ENCODE results near the gene BMP5. TPM values are rescaled to one million over a fixed set of nuclear protein-coding genes. Genes with fewer than 3 reads are reported as not detected.

BMP5 gene
- polyA plus RNA-seq, 4 donors = 1.8 to 3.6 (median 3.0) TPM

GRCh38 chr6:55819811-55820210 is 55.6 kb downstream of the BMP5 start:
- no peak for DNase-seq (ENCODE audit: low read depth in 4 of 4, low spot score in 3 of 4)

- DNase-seq (ENCODE audit: low read depth in 4 of 4, low spot score in 3 of 4) = no peak
These were observed 56.9 kb downstream of the BMP5 start for GRCh38 chr6:55818482-55818881.

GRCh38 chr6:55812509-55812908 is 62.9 kb downstream of the BMP5 start:
- no peak for DNase-seq (ENCODE audit: low read depth in 4 of 4, low spot score in 3 of 4)

- no peak for DNase-seq (ENCODE audit: low read depth in 4 of 4, low spot score in 3 of 4)
These were observed 64.3 kb downstream of the BMP5 start for GRCh38 chr6:55811074-55811473.

- DNase-seq (ENCODE audit: low read depth in 4 of 4, low spot score in 3 of 4) = no peak
These were observed 73.1 kb downstream of the BMP5 start for GRCh38 chr6:55802259-55802658.

GRCh38 chr6:55798571-55798970 is 76.8 kb downstream of the BMP5 start:
- DNase-seq (ENCODE audit: low read depth in 4 of 4, low spot score in 3 of 4) = no peak

- no peak for DNase-seq (ENCODE audit: low read depth in 4 of 4, low spot score in 3 of 4)
These were observed 81.1 kb downstream of the BMP5 start for GRCh38 chr6:55794136-55794812.

GRCh38 chr6:55785273-55785672 is 90.1 kb downstream of the BMP5 start:
- DNase-seq (ENCODE audit: low read depth in 4 of 4, low spot score in 3 of 4) = no peak

GRCh38 chr6:55782275-55782674 is 93.1 kb downstream of the BMP5 start:
- DNase-seq (ENCODE audit: low read depth in 4 of 4, low spot score in 3 of 4) = no peak

GRCh38 chr6:55778705-55779104 is 96.7 kb downstream of the BMP5 start:
- DNase-seq (ENCODE audit: low read depth in 4 of 4, low spot score in 3 of 4) = no peak

- no peak for DNase-seq (ENCODE audit: low read depth in 4 of 4, low spot score in 3 of 4)
These were observed 97.9 kb downstream of the BMP5 start for GRCh38 chr6:55777469-55777868.

- no peak for DNase-seq (ENCODE audit: low read depth in 4 of 4, low spot score in 3 of 4)
These were observed 99.3 kb downstream of the BMP5 start for GRCh38 chr6:55776113-55776512.

GRCh38 chr6:55775029-55775318 is 100.4 kb downstream of the BMP5 start:
- no peak for DNase-seq (ENCODE audit: low read depth in 4 of 4, low spot score in 3 of 4)

- DNase-seq (ENCODE audit: low read depth in 4 of 4, low spot score in 3 of 4) = no peak
These were observed 100.9 kb downstream of the BMP5 start for GRCh38 chr6:55774286-55775028.

- no peak for DNase-seq (ENCODE audit: low read depth in 4 of 4, low spot score in 3 of 4)
These were observed 101.7 kb downstream of the BMP5 start for GRCh38 chr6:55773620-55774216.

GRCh38 chr6:55772730-55773129 is 102.7 kb downstream of the BMP5 start:
- DNase-seq (ENCODE audit: low read depth in 4 of 4, low spot score in 3 of 4) = no peak

GRCh38 chr6:55759536-55759935 is 115.9 kb downstream of the BMP5 start:
- DNase-seq (ENCODE audit: low read depth in 4 of 4, low spot score in 3 of 4) = no peak

GRCh38 chr6:55758156-55758937 is 117.0 kb downstream of the BMP5 start:
- DNase-seq (ENCODE audit: low read depth in 4 of 4, low spot score in 3 of 4) = no peak

- no peak for DNase-seq (ENCODE audit: low read depth in 4 of 4, low spot score in 3 of 4)
These were observed 118.8 kb downstream of the BMP5 start for GRCh38 chr6:55756531-55757031.

GRCh38 chr6:55748880-55749279 is 126.5 kb downstream of the BMP5 start:
- no peak for DNase-seq (ENCODE audit: low read depth in 4 of 4, low spot score in 3 of 4)

GRCh38 chr6:55746473-55746872 is 128.9 kb downstream of the BMP5 start:
- DNase-seq (ENCODE audit: low read depth in 4 of 4, low spot score in 3 of 4) = no peak

All from left renal pelvis (tissue), 4 donors.